Keratinocyte (primary cell): ENCODE data around the gene COL3A1. TPM values are rescaled to one million over a fixed set of nuclear protein-coding genes. Genes with fewer than 3 reads are reported as not detected.

Experiments
- DNase-seq: peaks from one replicate; pipeline ENCODE4 v3.0.0-alpha.2; 2011; ENCODE audit warnings: low read depth, missing footprints, low spot score
- FAIRE-seq: peaks from 2 replicates; lab custom pipeline; 2011; peaks lifted over from hg19 to GRCh38; lab: Jason Lieb, UNC
- H2AFZ ChIP-seq: 2 replicates; pipeline ENCODE4 v1.6.0; 2012; ENCODE audit warnings: low read length, control low read depth, inconsistent platforms; ENCODE audit not compliant: control insufficient read depth
- H3K27ac ChIP-seq: 2 replicates; pipeline ENCODE4 v1.5.1; 2011; ENCODE audit warnings: low read length; ENCODE audit not compliant: control insufficient read depth, insufficient read depth
- H3K27me3 ChIP-seq: 3 replicates; pipeline ENCODE4 v1.6.0; 2011; ENCODE audit warnings: low read length; ENCODE audit not compliant: control insufficient read depth, insufficient read depth; ENCODE audit errors: extremely low read depth
- H3K36me3 ChIP-seq, 2 experiments: 2 replicates in 1 of 2; 3 replicates in 1 of 2; pipeline ENCODE4 v1.5.1; 2011; ENCODE audit warnings: low read length in 2 of 2, mild to moderate bottlenecking in 1 of 2; ENCODE audit not compliant: control insufficient read depth in 2 of 2, insufficient read depth in 2 of 2; ENCODE audit errors: extremely low read depth in 1 of 2
- H3K4me1 ChIP-seq: 3 replicates; pipeline ENCODE4 v1.5.1; 2011; ENCODE audit warnings: low read length; ENCODE audit not compliant: control insufficient read depth, insufficient read depth; ENCODE audit errors: extremely low read depth
- H3K4me2 ChIP-seq: 3 replicates; pipeline ENCODE4 v1.6.0; 2011; ENCODE audit warnings: low read depth, low read length; ENCODE audit not compliant: control insufficient read depth, insufficient read depth; ENCODE audit errors: extremely low read depth
- H3K4me3 ChIP-seq, 3 experiments: fragments of 200-600 bp in 1 of 3; sonication (generic) in 1 of 3; 2 replicates in 2 of 3; 3 replicates in 1 of 3; pipeline ENCODE4 v1.5.1; 2011 to 2016; ENCODE audit warnings: low read length in 3 of 3, mild to moderate bottlenecking in 3 of 3, control low read depth in 2 of 3, inconsistent platforms in 1 of 3, low read depth in 1 of 3, mixed read lengths in 1 of 3, mixed run types in 1 of 3, moderate library complexity in 1 of 3; ENCODE audit not compliant: control insufficient read depth in 2 of 3, insufficient read depth in 2 of 3; ENCODE audit errors: extremely low read depth in 1 of 3
- H3K79me2 ChIP-seq: 2 replicates; pipeline ENCODE4 v1.6.0; 2012; ENCODE audit warnings: low read length; ENCODE audit not compliant: control insufficient read depth, insufficient read depth
- H3K9ac ChIP-seq: 3 replicates; pipeline ENCODE4 v1.6.0; 2011; ENCODE audit warnings: low read length; ENCODE audit not compliant: control insufficient read depth, insufficient read depth; ENCODE audit errors: extremely low read depth
- H3K9me1 ChIP-seq: 3 replicates; pipeline ENCODE4 v1.6.0; 2011; ENCODE audit warnings: low read length; ENCODE audit not compliant: control insufficient read depth, insufficient read depth; ENCODE audit errors: extremely low read depth
- H3K9me3 ChIP-seq: 2 replicates; pipeline ENCODE4 v1.5.1; 2012; ENCODE audit warnings: low read depth, low read length; ENCODE audit not compliant: control insufficient read depth
- H4K20me1 ChIP-seq: 3 replicates; pipeline ENCODE4 v1.6.0; 2011; ENCODE audit warnings: low read length; ENCODE audit not compliant: control insufficient read depth, insufficient read depth; ENCODE audit errors: extremely low read depth
- CTCF ChIP-seq, 3 experiments: IDR thresholded peaks in 1 of 3; conservative IDR thresholded peaks in 1 of 3; optimal IDR thresholded peaks in 1 of 3; 2 replicates in 2 of 3; 3 replicates in 1 of 3; pipeline versions ENCODE3 to v1.5.1; 2011; ENCODE audit warnings: low read length in 3 of 3, mild to moderate bottlenecking in 3 of 3, moderate library complexity in 2 of 3, control low read depth in 1 of 3, inconsistent platforms in 1 of 3; ENCODE audit not compliant: insufficient read depth in 2 of 3; ENCODE audit errors: extremely low read depth in 1 of 3
- EZH2 ChIP-seq: IDR thresholded peaks from one replicate; pipeline ENCODE4 v1.6.1; 2012; ENCODE audit warnings: inconsistent platforms, mild to moderate bottlenecking, low read length, moderate library complexity
- dilution Hi-C: fragments of 300-500 bp; cut with MboI; formaldehyde crosslinking; loops from one replicate; pipeline ENCODE4 v1.7.0; 2020; ENCODE audit warnings: low sequenced_read_pairs; ENCODE audit not compliant: extremely low pct_ligation_motif_present
- polyA plus RNA-seq, 5 experiments: library from polyadenylated mRNA; depleted of rRNA in 3 of 5; stranded (reverse) in 3 of 5; stranded (forward) in 1 of 5; unstranded in 1 of 5; fragments of >200 nt; gene quantifications; 1 replicate in 1 of 5; 2 replicates in 3 of 5; 3 replicates in 1 of 5; pipeline versions ENCODE4 v1.2.1 to v1.2.3, GENCODE V29; 2011 to 2012; ENCODE audit warnings: missing spikeins in 2 of 5, low read depth in 1 of 5, low replicate concordance in 1 of 5

COL3A1 gene
- polyA plus RNA-seq, 1 donor (not counting 4 experiments of a cell fraction or from before 2014, with no cell fraction given) = 0.01 TPM

- DNase-seq (no peak), FAIRE-seq (no peak)
- no peaks in the 10 kb centered on the region for H3K9me1 ChIP-seq
- H3K9me3 ChIP-seq = no peaks in the 10 kb centered on the region
- H3K79me2 ChIP-seq = no peaks in the 10 kb centered on the region
- H2AFZ ChIP-seq = no peak overlapping the region
- TF ChIP-seq CTCF (optimal IDR thresholded peaks at IDR 0.05 in 1 of 3, IDR thresholded peaks at IDR 0.05 in 1 of 3, conservative IDR thresholded peaks at IDR 0.05 in 1 of 3; ENCODE audit: extremely low read depth in 1 of 3, insufficient read depth in 2 of 3, low read length in 3 of 3) = no peak
- no peak for TF ChIP-seq EZH2
- no peaks in the 10 kb centered on the region for H3K4me1 ChIP-seq
- H3K36me3 ChIP-seq = no peaks in the 10 kb centered on the region
- no peak overlapping the region for H3K27ac ChIP-seq
- dilution Hi-C loops = no loop called here
- no peaks in the 10 kb centered on the region for H3K27me3 ChIP-seq
- H3K9ac ChIP-seq = no peak overlapping the region
- no peak overlapping the region for H3K4me3 ChIP-seq
- H3K4me2 ChIP-seq = no peak overlapping the region
- no peaks in the 10 kb centered on the region for H4K20me1 ChIP-seq
Measured at GRCh38 chr2:189049709-189050164, 75.6 kb downstream of the COL3A1 start.

DNA sequence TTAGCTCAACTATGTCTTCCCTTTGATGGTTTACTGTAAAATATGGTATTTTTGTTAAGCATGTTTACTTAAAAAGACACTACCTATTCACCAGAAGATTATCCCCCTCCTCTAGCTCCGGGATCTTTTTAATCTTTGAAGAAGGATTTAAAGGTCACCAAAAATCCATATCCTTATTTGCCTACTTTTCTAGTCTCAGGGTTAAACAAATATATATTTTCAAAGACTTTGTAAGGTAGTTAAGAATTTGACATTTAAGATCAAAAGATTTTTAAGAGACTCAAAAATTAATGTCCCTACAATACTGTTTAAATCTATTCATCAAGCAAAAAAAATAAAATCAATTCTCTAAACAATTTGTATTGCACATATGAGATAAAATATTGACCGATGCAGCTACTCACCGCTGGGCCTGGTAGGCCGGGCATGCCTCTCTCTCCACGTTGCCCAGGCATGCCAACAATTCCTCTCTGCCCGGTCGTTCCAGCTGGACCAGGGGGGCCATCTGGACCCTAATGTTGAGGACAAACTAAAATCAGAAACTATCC lies 76.1 kb downstream of the COL3A1 start:
- H3K9me3 ChIP-seq = no peaks in the 10 kb centered on the region
- H3K4me3 ChIP-seq = no peak overlapping the region
- TF ChIP-seq EZH2 = no peak
- dilution Hi-C loops = no loop called here
- no peaks in the 10 kb centered on the region for H3K27me3 ChIP-seq
- no peak for FAIRE-seq
- no peak overlapping the region for H3K27ac ChIP-seq
- DNase-seq = no peak
- no peaks in the 10 kb centered on the region for H3K9me1 ChIP-seq
- H2AFZ ChIP-seq = no peak overlapping the region
- no peaks in the 10 kb centered on the region for H3K4me1 ChIP-seq
- H3K79me2 ChIP-seq = no peaks in the 10 kb centered on the region
- H3K9ac ChIP-seq = no peak overlapping the region
- H3K36me3 ChIP-seq = no peaks in the 10 kb centered on the region
- H4K20me1 ChIP-seq = no peaks in the 10 kb centered on the region
- no peak overlapping the region for H3K4me2 ChIP-seq
